Posterior cingulate gyrus (tissue), 11 donors: Measurements from ENCODE around the gene ZNF701.
"Not testable (repeated sequence)": the region's sequence is repeated elsewhere in the genome, so short reads cannot be mapped to it uniquely, and the experiment has no call there.

Experiments used
- DNase-seq, 10 donors: peaks; one replicate each; pipeline versions ENCODE4 v3.0.0 to v3.0.0-alpha.2; 2020 to 2021; ENCODE audit warnings: mixed read lengths in 3 of 10
- intact Hi-C: fragments of 100-400 bp; cut with DNase I; formaldehyde crosslinking; loops from one replicate; pipeline ENCODE4 v1.15.1; 2023

Gene ZNF701

DNA sequence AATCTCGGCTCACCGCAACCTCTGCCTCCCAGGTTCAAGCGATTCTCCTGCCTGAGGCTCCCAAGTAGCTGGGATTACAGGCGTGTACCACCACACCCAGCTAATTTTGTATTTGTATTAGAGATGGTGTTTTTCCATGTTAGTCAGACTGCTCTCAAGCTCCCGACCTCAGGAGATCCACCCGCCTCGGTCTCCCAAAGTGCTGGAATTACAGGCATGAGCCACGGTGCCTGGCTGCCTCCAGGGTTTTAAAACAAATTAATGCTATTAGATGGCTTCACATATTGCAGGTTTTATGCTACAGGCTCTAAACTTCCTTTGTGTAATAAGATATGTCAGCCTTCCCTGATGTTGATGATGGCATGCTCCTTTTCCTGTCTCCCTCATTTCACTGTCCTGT, 8.5 kb upstream of the ZNF701 start:
- DNase-seq, intact Hi-C loops: not testable (repeated sequence)

GRCh38 chr19:52566121-52566520, 4.0 kb upstream of the ZNF701 start:
- no peak for DNase-seq
- intact Hi-C loops: no loop called here

- intact Hi-C loops: no loop called here
- DNase-seq: no peak
Measured at GRCh38 chr19:52566588-52566987, 3.5 kb upstream of the ZNF701 start.

- no peak for DNase-seq
- intact Hi-C loops: no loop called here
Measured at GRCh38 chr19:52567921-52568320, 2.2 kb upstream of the ZNF701 start.

DNA sequence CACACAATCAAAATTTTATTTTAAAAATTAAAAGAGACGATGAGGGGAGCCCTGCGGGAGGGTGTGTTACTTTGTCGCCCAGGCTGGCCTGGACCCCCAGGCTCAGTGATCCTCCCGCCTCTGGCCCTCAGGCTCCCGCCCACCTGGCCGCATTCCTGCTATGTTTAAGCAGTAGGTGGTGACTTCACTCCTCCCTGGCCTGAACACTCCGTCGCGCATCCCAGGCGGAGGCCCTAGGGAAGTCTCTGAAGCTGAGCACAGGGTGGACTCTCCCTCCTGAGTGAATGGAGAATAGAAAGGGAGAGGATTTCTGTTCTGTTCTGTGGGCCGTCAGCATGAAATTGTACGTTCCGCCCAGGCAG, 468 bp upstream of the ZNF701 start:
- peak in 6 of 10 donors; percentile 9 to 90 (median 50) for DNase-seq
- intact Hi-C loops: not testable (repeated sequence)

DNA sequence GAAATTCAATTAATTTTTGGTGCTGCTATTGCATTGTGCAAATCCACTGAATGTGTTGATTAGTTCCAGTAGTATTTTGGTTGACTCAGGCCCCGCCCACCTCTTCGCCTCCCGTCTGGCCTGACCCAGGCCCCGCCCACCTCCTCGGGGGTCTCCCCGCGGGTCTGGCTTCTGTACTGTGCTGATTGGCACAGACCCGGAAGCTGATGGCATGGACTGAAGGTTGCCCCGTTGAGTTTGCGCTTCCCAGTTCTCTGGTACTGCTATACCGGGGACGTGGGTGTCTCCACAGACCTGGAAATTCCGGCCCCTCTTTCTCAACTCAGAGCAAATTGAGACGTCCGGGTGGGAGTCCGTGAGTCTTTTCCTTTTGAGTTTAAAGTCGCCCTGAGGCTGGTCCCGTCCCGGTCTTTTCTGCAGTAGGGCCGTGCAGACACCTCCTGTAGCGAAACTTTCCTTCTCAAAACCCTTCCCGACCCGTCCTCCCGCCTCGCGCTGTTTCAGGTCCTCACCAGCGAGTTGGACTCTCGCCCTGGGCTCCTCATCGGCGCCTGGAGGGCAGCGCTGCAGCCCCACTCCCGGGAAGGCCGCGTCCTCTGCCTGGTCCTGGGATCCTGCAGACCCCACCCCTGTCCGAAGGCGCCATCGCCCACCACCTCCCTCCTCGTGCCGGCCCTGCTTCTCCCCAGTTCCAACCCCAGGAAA, 14.8 kb downstream of the ZNF701 start:
- DNase-seq: no peak
- intact Hi-C loops: no loop called here

DNA sequence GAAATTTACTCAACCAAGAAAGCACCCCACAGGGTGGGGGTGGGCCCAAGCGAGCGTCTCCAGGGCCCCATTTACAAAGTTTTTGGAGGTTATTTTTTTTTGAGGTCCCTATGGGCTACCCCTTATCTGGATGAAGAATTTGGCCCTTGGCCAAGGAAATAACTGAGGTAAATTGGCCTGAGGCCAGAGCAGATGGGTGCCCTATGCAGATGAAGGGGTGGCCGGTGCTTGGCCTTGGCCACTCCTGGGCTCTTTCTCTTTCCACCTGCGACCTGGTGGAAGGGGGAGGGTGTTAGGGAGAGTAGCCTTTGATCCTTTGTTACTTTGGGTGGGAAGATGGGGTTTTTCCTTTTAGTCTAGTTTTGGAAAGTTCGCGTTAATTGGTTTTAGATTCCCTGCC, 15.5 kb downstream of the ZNF701 start:
- intact Hi-C loops: no loop called here
- DNase-seq: no peak

- no peak for DNase-seq
- intact Hi-C loops: no loop called here
Measured at GRCh38 chr19:52590728-52591127, 20.6 kb downstream of the ZNF701 start.

DNA sequence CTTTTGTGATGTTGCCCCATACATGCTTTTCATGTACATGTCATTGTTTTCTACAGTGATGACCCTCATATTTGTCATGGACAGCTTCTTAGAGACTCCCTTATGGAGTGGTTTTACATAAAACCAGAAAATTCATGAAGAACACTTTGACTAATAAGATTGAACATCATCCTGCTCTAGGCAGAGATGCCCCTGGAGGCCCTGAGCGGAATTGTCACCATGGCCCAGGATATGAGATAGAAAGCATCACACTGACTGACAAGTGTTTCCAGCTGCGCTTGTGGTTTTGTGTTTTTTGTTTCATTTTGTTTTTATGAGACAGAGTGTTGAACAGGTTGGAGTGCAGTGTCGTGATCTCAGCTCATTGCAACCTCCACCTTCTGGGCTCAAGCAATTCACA, 22.2 kb downstream of the ZNF701 start:
- intact Hi-C loops: no loop called here
- DNase-seq: no peak

DNA sequence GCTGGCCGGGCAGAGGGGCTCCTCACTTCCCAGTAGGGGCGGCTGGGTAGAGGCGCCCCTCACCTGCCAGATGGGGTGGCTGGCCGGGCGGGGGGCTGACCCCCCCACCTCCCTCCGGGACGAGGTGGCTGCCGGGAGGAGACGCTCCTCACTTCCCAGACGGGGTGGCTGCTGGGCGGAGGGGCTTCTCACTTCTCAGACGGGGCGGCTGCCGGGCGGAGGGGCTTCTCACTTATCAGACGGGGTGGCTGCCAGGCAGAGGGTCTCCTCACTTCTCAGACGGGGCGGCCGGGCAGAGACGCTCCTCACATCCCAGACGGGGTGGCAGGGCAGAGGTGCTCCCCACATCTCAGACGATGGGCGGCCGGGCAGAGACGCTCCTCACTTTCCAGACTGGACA, 23.4 kb downstream of the ZNF701 start:
- intact Hi-C loops: not testable (repeated sequence)

DNA sequence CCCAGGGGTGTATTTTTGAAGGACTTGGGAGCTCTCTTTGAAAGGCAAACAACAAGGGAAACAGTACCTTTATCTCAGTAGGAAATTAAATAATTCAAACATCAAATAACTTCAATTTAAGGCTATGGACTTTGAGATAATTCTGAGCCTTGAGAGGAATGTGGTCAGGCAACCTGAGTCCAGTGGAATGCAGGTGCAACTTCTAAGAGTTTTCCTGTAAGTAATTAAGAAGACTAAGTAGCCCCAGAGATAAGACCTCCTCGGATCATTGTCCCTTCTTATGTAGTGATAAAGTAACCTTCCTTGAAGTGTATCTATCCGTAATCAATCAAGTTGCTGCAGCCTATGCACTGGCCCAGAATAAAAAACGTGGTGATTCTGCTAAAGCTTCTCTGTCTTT, 29.2 kb downstream of the ZNF701 start:
- DNase-seq: no peak
- intact Hi-C loops: no loop called here

More for the DNA sequence above, 23.4 kb downstream of the ZNF701 start:
- not testable (repeated sequence) for DNase-seq

- intact Hi-C loops: no loop called here
- peak in 2 of 10 donors; percentile 13 to 84 for DNase-seq
Measured at GRCh38 chr19:52600639-52601024, 30.5 kb downstream of the ZNF701 start.

DNA sequence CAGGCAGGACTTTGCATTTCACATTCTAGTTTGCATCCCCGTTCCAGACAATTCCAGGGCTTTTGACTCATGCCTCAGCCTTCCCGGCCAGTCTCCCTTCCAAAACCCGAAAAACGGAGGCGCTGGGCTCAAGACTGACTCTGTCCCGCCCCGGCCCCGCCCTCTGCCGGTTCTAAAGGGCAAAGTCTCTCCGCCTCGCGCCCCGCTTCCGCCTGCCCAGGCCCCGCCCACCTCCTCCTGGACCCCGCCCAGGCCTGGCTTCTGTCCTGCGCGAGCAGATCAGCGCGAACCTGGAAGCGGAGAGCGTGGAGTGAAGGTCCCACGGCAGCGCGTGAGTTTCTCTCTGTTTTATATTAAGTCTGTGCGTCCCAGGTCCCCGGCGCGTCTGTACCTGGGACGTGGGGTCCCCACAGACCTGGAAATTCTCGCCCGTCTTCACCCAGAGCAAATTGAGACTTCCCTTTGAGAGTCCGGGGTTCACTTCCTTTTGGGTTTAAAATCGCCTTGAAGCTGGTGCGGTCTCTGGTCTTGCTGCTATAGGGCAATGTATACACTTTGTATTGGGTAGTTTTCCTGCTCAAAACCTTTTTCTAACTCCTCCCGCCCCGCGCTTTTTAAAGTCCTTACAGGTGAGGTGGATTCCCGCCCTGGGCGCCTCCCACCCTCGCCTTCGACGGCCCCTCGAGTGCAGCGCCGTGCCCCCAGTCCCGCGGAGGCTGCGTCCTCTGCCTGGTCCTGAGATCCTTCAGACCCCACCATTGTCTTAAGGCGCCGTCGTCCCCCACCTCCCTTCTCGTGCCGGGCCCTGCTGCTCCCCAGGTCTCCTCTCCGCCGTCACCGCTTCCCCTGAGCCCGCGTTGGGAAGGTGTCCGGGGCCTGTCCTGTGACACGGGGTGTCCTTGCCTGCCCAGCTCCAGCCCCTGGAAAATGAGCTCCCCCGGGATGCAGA, 31.2 kb downstream of the ZNF701 start:
- intact Hi-C loops: no loop called here
- peak; percentile 61 to 97 (median 82) for DNase-seq

DNA sequence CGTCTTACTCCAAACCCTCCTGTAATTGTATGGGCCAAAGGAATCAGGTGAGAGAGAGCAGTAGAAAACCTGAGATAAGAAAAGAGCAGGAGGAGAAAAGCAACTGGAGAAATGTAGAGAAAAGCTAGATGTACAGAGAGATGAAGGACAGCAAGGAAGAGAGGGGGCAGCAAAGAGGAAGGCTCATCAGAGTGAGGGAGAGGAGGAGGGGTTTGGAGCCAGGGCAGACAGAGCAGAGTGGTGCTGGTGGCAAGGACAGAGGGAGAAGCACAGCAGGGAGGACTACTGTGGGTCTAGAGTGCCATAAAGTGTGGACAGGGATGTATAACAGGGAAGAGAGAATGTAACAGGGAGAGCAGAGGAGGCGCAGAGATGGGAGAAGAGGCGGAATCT, 31.9 kb downstream of the ZNF701 start:
- DNase-seq, intact Hi-C loops: not testable (repeated sequence)

DNA sequence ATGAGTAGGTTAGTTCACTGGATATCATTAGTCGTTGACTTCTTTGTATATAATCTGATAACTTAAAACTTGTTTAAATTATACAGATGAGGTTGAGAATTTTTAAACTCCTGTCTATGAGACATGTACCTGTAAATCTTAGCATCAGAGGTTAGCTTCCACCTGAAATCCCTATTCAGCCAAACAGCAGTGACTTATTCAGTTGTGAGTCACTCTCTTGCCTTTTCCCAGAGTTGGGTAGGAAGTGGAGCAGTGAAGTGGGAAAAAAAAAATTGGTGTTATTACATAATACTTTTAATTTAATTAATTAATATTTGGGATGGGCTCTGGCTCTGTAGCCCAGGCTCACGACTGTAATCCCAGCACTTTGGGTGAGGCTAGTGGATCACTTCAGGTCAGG, 32.9 kb downstream of the ZNF701 start:
- DNase-seq: no peak
- intact Hi-C loops: no loop called here

DNA sequence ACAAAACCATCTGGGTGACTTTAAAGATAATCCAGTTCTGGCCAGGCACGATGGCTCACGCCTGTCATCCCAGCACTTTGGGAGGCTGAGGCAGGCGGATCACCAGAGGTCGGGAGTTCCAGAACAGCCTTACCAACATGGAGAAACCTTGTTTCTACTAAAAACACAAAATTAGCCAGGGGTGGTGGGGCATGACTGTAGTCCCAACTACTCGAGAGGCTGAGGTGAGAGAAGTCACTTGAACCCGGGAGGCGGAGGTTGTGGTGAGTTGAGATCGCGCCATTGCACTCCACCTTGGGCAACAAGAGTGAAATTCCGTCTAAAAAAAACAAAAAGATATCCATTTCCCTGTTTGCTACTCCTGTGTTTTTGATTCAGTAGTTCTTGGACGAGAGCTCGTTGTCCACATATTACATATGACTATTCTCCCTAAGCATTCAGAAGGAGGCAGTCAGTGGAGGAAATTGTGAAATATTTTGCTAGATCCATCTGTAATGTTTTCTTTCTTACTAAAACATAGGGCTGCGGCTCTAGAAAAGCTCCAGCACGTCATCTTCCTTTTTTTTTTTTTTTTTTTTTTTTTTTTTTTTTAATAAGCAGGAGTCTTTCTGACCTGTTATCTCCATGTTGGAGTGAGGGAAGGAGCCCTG, 33.6 kb downstream of the ZNF701 start:
- intact Hi-C loops: no loop called here
- DNase-seq: no peak

DNA sequence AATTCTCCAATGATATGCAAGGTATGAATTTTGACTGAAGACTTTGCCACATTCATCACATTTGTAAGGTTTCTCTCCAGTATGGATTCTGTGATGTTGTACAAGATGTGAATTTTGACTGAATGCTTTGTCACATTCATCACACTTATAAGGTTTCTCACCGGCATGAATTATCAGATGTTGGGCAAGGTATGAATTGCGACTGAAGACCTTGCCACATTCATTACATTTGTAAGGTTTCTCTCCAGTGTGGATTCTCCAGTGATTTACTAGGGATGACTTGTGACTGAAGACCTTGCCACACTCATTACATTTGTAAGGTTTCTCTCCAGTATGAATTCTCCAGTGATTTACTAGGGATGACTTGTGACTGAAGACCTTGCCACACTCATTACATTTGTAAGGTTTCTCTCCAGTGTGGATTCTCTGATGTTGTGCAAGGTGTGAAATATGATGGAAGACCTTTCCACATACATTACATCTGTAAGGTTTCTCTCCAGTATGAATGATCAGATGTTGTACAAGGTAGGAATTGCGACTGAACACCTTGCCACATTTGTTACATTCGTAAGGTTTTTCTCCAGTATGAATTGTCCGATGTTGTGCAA, 43.3 kb downstream of the ZNF701 start:
- intact Hi-C loops: no loop called here
- DNase-seq: no peak

- intact Hi-C loops: no loop called here
- no peak for DNase-seq
Measured at GRCh38 chr19:52621376-52621775, 51.3 kb downstream of the ZNF701 start.

DNA sequence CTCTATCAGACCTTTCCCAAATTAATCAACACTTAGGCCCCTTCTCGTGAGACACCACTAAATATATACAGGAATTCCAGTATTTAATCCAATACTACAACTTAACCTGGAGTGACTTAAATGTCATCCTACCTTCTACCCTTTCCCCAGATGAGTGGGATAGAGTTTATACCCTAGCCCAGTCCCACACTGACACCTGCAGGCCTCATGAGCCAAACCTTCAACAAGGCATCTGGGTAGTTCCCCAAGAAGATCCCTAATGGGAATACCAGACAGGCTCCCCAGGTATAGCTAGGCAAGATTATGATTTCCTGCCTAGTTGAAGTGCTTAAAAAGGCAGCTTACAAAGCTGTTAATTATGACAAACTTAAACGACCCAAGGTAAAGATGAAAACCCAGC, 52.2 kb downstream of the ZNF701 start:
- no peak for DNase-seq
- intact Hi-C loops: no loop called here

DNA sequence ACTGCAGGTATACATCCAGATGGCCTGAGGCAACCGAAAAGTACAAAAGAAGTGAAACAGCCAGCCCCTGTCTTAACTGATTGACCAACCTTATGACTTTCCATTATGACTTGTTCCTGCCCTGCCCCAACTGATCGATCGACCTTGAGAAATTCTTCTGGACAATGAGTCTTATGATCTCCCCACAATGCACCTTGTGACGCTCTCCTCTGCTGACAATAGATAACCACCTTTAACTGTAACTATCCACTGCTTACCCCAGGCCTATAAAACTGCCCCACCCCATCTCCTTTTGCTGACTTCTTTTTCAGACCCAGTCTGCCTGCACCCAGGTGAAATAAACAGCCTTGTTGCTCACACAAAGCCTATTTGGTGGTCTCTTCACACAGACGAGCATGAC, 56.8 kb downstream of the ZNF701 start:
- intact Hi-C loops: no loop called here
- no peak for DNase-seq

- intact Hi-C loops, DNase-seq: not testable (repeated sequence)
Measured at GRCh38 chr19:52627441-52627840, 57.4 kb downstream of the ZNF701 start.
